HG02588 (cell line): ENCODE data around the gene GRID1.

Experiments
- ATAC-seq: cut with Tn5 transposase; IDR thresholded peaks from one replicate; pipeline ENCODE4 v1.9.1; 2021; ENCODE audit warnings: mild to moderate bottlenecking, moderate library complexity; ENCODE audit not compliant: unreplicated experiment

GRID1 gene

GRCh38 chr10:86155054-86155921 lies 211.3 kb downstream of the GRID1 start:
- ATAC-seq, result no peak

- no peak for ATAC-seq
These were observed 212.8 kb downstream of the GRID1 start for GRCh38 chr10:86153751-86154150.

- ATAC-seq, result no peak
These were observed 213.7 kb downstream of the GRID1 start for GRCh38 chr10:86152911-86153310.

GRCh38 chr10:86152354-86152753 lies 214.2 kb downstream of the GRID1 start:
- no peak for ATAC-seq

GRCh38 chr10:86151613-86152012 lies 215.0 kb downstream of the GRID1 start:
- ATAC-seq, result no peak

GRCh38 chr10:86149257-86149656 lies 217.3 kb downstream of the GRID1 start:
- ATAC-seq, result no peak

- no peak for ATAC-seq
These were observed 218.5 kb downstream of the GRID1 start for GRCh38 chr10:86148117-86148516.

- no peak for ATAC-seq
These were observed 222.3 kb downstream of the GRID1 start for GRCh38 chr10:86144301-86144700.

GRCh38 chr10:86141896-86142295 lies 224.7 kb downstream of the GRID1 start:
- no peak for ATAC-seq

- no peak for ATAC-seq
These were observed 227.4 kb downstream of the GRID1 start for GRCh38 chr10:86139066-86139657.

- no peak for ATAC-seq
These were observed 228.0 kb downstream of the GRID1 start for GRCh38 chr10:86138551-86139065.

GRCh38 chr10:86137561-86137960 lies 229.0 kb downstream of the GRID1 start:
- no peak for ATAC-seq

GRCh38 chr10:86136934-86137333 lies 229.7 kb downstream of the GRID1 start:
- no peak for ATAC-seq

GRCh38 chr10:86135191-86135590 lies 231.4 kb downstream of the GRID1 start:
- ATAC-seq, result no peak

GRCh38 chr10:86130737-86131475 lies 235.7 kb downstream of the GRID1 start:
- no peak for ATAC-seq

GRCh38 chr10:86130041-86130440 lies 236.6 kb downstream of the GRID1 start:
- no peak for ATAC-seq

- no peak for ATAC-seq
These were observed 238.2 kb downstream of the GRID1 start for GRCh38 chr10:86128360-86128759.

GRCh38 chr10:86127274-86127819 lies 239.2 kb downstream of the GRID1 start:
- ATAC-seq, result no peak

GRCh38 chr10:86124734-86125133 lies 241.9 kb downstream of the GRID1 start:
- no peak for ATAC-seq

GRCh38 chr10:86123715-86124114 lies 242.9 kb downstream of the GRID1 start:
- no peak for ATAC-seq

GRCh38 chr10:86123304-86123703 lies 243.3 kb downstream of the GRID1 start:
- no peak for ATAC-seq
